HG02885 (cell line): ENCODE data around the gene SCML1.

Source experiments
- ATAC-seq: cut with Tn5 transposase; IDR thresholded peaks from one replicate; pipeline ENCODE4 v1.9.1; 2021; ENCODE audit warnings: mild to moderate bottlenecking; ENCODE audit not compliant: unreplicated experiment, poor library complexity

SCML1 gene

DNA sequence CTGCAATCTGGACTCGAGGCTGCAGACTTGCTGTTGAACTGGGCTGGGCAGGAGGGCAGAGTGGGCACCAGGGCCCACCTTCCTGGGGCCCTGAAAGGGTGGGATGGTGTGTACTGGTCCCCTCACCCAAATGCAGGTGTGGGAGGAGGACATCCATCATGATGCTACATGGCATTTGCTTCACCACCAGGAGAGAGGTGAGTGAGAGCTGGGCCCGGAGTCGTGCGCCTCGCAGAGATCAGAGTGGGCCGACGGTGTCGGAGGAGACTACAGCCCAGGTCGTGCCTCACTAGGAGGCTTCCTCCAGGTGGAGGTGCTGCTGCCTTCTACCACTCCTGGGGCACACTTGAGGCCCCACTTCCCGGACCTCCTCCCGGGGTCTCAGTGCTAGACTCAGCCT is 50.3 kb downstream of the SCML1 start:
- no peak for ATAC-seq

DNA sequence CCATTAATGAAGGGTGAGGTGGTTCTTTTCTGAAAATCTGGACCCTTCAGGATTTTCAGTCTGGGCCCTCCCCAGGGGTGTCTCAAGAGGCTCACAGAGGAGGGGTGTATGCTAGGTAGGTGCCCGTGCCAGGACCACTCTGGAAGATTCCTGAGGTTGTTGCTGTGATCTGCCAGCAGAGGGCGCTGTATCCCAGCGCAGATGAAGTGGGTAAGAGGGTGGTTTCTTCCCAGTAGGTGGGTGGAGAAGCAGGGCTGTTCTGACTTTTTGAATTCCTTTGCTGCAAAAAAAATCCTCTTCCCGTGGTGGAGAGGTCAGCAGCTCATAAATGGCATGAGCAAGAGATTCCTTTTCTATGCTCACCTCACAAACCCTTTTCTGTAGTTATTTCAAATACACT is 51.1 kb downstream of the SCML1 start:
- no peak for ATAC-seq

DNA sequence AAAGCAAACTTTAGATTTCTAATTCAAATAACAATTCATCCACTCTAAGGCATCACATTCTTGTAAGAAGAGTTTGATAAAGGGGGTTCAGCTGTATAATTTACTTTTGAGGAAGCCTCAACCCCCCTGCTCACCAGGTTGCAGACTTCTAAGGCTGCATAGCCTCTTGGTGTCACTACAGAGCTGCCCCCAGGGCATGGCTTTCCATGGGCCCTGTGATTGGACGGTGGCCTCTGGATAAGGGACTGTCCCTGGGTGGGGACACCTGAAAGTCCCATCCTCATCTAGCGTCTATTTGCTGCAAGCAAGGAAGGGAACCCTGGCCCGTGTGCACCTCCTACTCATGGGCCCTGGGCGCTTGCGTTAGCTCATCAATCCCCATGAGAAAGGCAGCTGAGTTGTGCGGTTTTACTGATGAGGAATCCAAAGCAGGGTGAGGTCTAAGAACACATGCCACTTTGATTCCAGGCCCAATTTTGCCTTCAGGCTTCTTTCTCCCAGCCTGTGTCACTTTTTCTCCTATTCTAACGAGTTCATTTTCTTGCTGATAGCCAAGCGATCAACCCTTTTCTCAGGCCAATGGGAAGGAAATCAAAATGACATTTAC is 51.8 kb downstream of the SCML1 start:
- no peak for ATAC-seq

DNA sequence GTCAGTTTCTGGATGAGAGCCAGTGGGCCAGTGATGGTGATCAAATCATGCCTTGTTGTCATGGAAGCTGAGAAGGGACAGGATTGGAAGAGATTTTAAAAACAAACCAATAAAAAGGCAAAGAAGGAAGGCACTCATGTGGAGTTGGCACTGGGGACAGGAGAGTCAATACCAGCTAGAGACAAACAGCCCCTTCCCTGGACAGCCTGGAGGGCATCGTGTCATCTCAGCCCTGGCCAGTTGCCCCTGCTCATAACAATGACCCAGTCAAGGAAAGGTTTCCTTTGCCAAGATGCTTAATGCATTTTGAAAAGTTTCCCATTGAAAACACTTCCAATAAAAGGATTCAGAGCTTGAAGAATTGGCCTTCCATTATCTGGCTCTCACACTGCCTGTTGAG is 55.5 kb downstream of the SCML1 start:
- ATAC-seq = no peak

DNA sequence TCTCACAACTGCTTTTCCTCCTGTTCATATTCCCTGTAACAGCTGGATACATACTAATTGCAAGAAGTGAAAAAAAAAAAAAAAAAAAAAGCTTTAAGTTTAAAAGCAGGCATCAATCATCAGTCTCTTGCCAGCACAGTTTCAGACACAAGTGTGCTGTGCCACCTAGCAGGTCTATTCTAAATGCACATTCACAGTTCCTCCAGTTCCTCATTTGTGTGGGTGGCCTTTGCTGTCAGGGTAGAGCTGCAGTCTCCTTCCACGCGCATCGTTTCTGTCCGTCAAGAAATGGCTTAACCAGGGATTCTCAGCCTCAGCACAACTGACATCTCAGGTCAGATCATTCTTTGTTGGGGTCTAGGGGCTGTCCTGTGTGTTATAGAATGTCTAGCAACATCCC is 61.6 kb downstream of the SCML1 start:
- no peak for ATAC-seq

DNA sequence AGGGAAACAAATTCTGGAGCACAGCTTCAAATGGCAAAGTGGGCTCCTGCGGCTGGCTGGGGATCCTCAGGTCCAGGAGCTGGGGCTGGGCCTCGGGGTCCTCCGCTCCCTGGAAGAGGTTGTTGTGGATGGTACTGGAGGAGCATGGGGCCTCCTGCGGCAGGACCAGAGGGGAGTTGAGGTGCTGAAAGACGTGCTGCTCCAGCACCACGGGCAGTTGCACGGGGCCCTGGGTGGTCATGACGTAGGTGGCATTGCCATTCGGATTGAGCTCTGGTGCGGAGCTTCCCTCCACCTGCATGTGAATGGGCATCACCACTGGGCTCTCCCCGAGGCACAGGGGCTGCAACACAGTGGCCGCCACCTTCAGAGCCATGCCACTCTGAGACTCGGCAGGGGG is 64.1 kb downstream of the SCML1 start:
- no peak for ATAC-seq

DNA sequence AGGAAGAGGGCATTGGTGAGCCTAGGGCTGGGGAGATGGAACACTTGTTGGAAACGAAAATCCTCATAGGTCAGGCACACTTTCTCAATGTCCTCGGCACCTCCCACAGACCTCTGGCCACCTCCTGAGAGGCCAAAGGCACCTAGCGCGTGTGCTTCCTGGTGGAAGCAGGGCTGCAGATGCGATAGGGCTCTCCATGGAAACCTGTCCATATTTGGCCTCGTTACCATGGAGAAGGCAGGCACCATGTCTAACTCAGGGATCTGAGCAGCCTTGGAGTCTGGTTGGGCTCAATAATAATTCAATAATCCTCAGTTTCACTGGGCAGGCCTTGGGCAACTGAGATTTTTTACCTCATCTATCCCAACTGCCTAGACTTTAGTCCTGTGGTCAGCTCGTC is 65.5 kb downstream of the SCML1 start:
- ATAC-seq = no peak

DNA sequence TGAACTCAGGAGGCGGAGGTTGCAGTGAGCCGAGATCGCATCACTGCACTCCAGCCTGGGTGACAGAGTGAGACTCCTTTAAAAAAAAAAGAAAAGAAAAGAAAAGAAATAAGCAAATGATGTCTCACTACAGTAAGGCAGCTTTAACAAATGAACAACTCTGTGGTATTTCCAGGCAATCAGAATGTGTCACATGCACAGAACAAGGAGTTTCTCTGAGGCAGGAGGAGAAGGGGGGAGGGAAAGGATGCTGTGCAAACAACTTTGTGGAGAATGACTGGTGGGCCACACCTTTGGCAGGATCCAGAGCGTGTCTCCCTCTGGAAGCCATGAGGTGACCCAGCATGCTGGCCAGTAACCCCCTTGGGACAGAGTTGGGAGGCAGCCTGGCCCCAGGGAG is 66.2 kb downstream of the SCML1 start:
- ATAC-seq = no peak
